HepG2 (cell line): Measurements from ENCODE around the gene UGT1A4. TPM values are rescaled to one million over a fixed set of nuclear protein-coding genes. Genes with fewer than 3 reads are reported as not detected.

ENCODE experiments used
- ADNP ChIP-seq: sonication (generic); formaldehyde crosslinking; IDR thresholded peaks from 2 replicates; pipeline ENCODE4 v1.4.0; 2020; ENCODE audit warnings: missing genetic modification reagents
- DZIP1 ChIP-seq: sonication (generic); formaldehyde crosslinking; IDR thresholded peaks from 2 replicates; pipeline ENCODE4 v1.5.0; 2020; ENCODE audit warnings: mild to moderate bottlenecking, missing genetic modification reagents
- GMEB1 ChIP-seq: sonication (generic); formaldehyde crosslinking; IDR thresholded peaks from 2 replicates; pipeline ENCODE4 v1.5.1; 2020; ENCODE audit warnings: missing genetic modification reagents, mild to moderate bottlenecking, borderline replicate concordance
- NR3C1 ChIP-seq: sonication (generic); formaldehyde crosslinking; IDR thresholded peaks from 2 replicates; pipeline ENCODE4 v1.4.0; 2020; ENCODE audit warnings: missing genetic modification reagents
- ZNF496 ChIP-seq: sonication (generic); formaldehyde crosslinking; IDR thresholded peaks from 2 replicates; pipeline ENCODE4 v1.8.1; 2023; ENCODE audit warnings: mild to moderate bottlenecking, moderate library complexity, missing genetic modification reagents; ENCODE audit not compliant: insufficient replicate concordance
- polyA plus RNA-seq, 8 experiments: library from polyadenylated mRNA; depleted of rRNA in 3 of 8; stranded (reverse) in 7 of 8; unstranded in 1 of 8; fragments of >200 nt; fragmentation: Illumina TruSeq in 4 of 8; extraction: Trizol in 4 of 8; gene quantifications; 2 replicates each; pipeline versions ENCODE4 v1.2.1 to v1.2.3, GENCODE V29; 2011 to 2016; ENCODE audit warnings: low read depth in 4 of 8, missing spikeins in 1 of 8, mixed read lengths in 1 of 8; ENCODE audit not compliant: insufficient read depth in 1 of 8
- total RNA-seq, 5 experiments: library from RNA; depleted of rRNA; stranded (reverse); fragments of >200 nt; fragmentation: Illumina TruSeq; extraction: Trizol; gene quantifications; 2 replicates each; pipeline ENCODE4 v1.2.3, GENCODE V29; 2016; ENCODE audit warnings: low read depth in 1 of 5
- TF ChIP-seq, protein P1 (sequence below): sonication (generic); formaldehyde crosslinking; IDR thresholded peaks from 2 replicates; pipeline ENCODE4 v1.4.0; 2020; ENCODE audit warnings: low read depth, missing genetic modification reagents
- TF ChIP-seq, protein P2 (sequence below): sonication (generic); formaldehyde crosslinking; IDR thresholded peaks from 2 replicates; pipeline ENCODE4 v1.4.0; 2020; ENCODE audit warnings: missing genetic modification reagents

UGT1A4 gene
- total and polyA plus RNA-seq, 2 of the 13 experiments (the other 11 are each of a cell fraction or from before 2014, with no cell fraction given) = not detected

DNA sequence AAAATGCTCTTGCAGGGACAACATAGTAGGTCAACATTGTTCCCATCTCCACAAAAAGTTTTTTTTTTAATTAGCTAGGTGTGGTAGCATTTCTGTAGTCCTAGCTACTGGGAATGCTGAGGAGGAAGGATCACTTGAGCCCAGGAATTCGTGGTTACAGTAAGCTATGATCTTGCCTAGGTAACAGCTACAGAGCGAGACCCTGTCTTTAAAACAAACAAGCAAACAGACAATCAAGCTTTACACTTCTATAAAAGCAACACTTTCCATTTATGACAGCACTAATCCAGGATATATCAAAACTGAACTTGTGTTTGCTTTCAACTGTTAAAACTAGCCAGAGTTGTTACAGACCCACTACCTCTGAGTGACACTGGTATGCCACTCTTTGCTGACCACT lies 22.3 kb downstream of the UGT1A4 start (continued):
- TF ChIP-seq, protein P1, sequence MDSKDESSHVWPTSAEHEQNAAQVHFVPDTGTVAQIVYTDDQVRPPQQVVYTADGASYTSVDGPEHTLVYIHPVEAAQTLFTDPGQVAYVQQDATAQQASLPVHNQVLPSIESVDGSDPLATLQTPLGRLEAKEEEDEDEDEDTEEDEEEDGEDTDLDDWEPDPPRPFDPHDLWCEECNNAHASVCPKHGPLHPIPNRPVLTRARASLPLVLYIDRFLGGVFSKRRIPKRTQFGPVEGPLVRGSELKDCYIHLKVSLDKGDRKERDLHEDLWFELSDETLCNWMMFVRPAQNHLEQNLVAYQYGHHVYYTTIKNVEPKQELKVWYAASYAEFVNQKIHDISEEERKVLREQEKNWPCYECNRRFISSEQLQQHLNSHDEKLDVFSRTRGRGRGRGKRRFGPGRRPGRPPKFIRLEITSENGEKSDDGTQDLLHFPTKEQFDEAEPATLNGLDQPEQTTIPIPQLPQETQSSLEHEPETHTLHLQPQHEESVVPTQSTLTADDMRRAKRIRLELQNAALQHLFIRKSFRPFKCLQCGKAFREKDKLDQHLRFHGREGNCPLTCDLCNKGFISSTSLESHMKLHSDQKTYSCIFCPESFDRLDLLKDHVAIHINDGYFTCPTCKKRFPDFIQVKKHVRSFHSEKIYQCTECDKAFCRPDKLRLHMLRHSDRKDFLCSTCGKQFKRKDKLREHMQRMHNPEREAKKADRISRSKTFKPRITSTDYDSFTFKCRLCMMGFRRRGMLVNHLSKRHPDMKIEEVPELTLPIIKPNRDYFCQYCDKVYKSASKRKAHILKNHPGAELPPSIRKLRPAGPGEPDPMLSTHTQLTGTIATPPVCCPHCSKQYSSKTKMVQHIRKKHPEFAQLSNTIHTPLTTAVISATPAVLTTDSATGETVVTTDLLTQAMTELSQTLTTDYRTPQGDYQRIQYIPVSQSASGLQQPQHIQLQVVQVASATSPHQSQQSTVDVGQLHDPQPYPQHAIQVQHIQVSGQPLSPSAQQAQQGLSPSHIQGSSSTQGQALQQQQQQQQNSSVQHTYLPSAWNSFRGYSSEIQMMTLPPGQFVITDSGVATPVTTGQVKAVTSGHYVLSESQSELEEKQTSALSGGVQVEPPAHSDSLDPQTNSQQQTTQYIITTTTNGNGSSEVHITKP (CRISPR knock-in tag) = no peak
- TF ChIP-seq DZIP1 = no peak
- TF ChIP-seq, protein P2, sequence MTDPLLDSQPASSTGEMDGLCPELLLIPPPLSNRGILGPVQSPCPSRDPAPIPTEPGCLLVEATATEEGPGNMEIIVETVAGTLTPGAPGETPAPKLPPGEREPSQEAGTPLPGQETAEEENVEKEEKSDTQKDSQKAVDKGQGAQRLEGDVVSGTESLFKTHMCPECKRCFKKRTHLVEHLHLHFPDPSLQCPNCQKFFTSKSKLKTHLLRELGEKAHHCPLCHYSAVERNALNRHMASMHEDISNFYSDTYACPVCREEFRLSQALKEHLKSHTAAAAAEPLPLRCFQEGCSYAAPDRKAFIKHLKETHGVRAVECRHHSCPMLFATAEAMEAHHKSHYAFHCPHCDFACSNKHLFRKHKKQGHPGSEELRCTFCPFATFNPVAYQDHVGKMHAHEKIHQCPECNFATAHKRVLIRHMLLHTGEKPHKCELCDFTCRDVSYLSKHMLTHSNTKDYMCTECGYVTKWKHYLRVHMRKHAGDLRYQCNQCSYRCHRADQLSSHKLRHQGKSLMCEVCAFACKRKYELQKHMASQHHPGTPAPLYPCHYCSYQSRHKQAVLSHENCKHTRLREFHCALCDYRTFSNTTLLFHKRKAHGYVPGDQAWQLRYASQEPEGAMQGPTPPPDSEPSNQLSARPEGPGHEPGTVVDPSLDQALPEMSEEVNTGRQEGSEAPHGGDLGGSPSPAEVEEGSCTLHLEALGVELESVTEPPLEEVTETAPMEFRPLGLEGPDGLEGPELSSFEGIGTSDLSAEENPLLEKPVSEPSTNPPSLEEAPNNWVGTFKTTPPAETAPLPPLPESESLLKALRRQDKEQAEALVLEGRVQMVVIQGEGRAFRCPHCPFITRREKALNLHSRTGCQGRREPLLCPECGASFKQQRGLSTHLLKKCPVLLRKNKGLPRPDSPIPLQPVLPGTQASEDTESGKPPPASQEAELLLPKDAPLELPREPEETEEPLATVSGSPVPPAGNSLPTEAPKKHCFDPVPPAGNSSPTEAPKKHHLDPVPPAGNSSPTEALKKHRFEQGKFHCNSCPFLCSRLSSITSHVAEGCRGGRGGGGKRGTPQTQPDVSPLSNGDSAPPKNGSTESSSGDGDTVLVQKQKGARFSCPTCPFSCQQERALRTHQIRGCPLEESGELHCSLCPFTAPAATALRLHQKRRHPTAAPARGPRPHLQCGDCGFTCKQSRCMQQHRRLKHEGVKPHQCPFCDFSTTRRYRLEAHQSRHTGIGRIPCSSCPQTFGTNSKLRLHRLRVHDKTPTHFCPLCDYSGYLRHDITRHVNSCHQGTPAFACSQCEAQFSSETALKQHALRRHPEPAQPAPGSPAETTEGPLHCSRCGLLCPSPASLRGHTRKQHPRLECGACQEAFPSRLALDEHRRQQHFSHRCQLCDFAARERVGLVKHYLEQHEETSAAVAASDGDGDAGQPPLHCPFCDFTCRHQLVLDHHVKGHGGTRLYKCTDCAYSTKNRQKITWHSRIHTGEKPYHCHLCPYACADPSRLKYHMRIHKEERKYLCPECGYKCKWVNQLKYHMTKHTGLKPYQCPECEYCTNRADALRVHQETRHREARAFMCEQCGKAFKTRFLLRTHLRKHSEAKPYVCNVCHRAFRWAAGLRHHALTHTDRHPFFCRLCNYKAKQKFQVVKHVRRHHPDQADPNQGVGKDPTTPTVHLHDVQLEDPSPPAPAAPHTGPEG (CRISPR knock-in tag) = no peak
- no peak for TF ChIP-seq NR3C1 (CRISPR knock-in tag)
- no peak for TF ChIP-seq GMEB1 (CRISPR knock-in tag)
- no peak for TF ChIP-seq ZNF496
- no peak for TF ChIP-seq ADNP
